Uterus (tissue), 4 donors: ENCODE measurements around the gene ARID3B. TPM values are rescaled to one million over a fixed set of nuclear protein-coding genes. Genes with fewer than 3 reads are reported as not detected.

ENCODE experiments used
- DNase-seq, 2 donors: peaks; one replicate each; pipeline ENCODE4 v3.0.0-alpha.2; 2019 to 2020
- H3K27ac ChIP-seq, 2 donors: fragments of 200-600 bp; sonication (generic); 1 replicate in 1 of 2; 2 replicates in 1 of 2; pipeline ENCODE4 v1.5.1; 2016 to 2018
- H3K27me3 ChIP-seq, 2 donors: fragments of 200-600 bp; sonication (generic); one replicate each; pipeline ENCODE4 v1.5.1; 2018 to 2019; ENCODE audit warnings: control low read depth in 1 of 2
- H3K36me3 ChIP-seq, 2 donors: fragments of 200-600 bp; sonication (generic); one replicate each; pipeline ENCODE4 v1.5.1; 2019; ENCODE audit warnings: control low read depth in 1 of 2
- H3K4me1 ChIP-seq, 2 donors: fragments of 200-600 bp; sonication (generic); one replicate each; pipeline ENCODE4 v1.5.1; 2018 to 2019; ENCODE audit warnings: control low read depth in 1 of 2
- H3K4me3 ChIP-seq, 2 donors: fragments of 200-600 bp; sonication (generic); 1 replicate in 1 of 2; 2 replicates in 1 of 2; pipeline ENCODE4 v1.5.1; 2018 to 2019; ENCODE audit warnings: mild to moderate bottlenecking in 1 of 2
- H3K9me3 ChIP-seq, 2 donors: fragments of 200-600 bp; sonication (generic); one replicate each; pipeline ENCODE4 v1.5.1; 2019; ENCODE audit warnings: control low read depth in 1 of 2
- POLR2A ChIP-seq, 2 donors: fragments of 450-650 bp; IDR thresholded peaks; one replicate each; pipeline ENCODE4 v1.6.1; 2016; ENCODE audit warnings: antibody characterized with exemption in 2 of 2, mild to moderate bottlenecking in 1 of 2, moderate library complexity in 1 of 2
- intact Hi-C: fragments of 100-400 bp; cut with DNase I; formaldehyde crosslinking; loops from one replicate; pipeline ENCODE4 v1.15.1; 2023; ENCODE audit warnings: low total_unique reads
- total RNA-seq, 4 donors: library from RNA; depleted of rRNA in 3 of 4; stranded (reverse); fragments of >200 nt in 3 of 4; gene quantifications; one replicate each; pipeline versions ENCODE4 v1.1.0 to v1.2.4, GENCODE V29; 2014 to 2023
- TF ChIP-seq, protein P1 (sequence below), 4 experiments: fragments of 200-600 bp in 2 of 4; fragments of 450-650 bp in 2 of 4; sonication (generic) in 2 of 4; IDR thresholded peaks; one replicate each; pipeline ENCODE4 v1.5.1; 2016 to 2019; ENCODE audit warnings: antibody characterized with exemption in 4 of 4, mild to moderate bottlenecking in 2 of 4, moderate library complexity in 1 of 4
- donor health status: DM: yes; HTN: yes; CAD: no.

The ARID3B gene
- total RNA-seq, 4 donors from 2014 or later = 1.5 to 8.8 (median 3.7) TPM

DNA sequence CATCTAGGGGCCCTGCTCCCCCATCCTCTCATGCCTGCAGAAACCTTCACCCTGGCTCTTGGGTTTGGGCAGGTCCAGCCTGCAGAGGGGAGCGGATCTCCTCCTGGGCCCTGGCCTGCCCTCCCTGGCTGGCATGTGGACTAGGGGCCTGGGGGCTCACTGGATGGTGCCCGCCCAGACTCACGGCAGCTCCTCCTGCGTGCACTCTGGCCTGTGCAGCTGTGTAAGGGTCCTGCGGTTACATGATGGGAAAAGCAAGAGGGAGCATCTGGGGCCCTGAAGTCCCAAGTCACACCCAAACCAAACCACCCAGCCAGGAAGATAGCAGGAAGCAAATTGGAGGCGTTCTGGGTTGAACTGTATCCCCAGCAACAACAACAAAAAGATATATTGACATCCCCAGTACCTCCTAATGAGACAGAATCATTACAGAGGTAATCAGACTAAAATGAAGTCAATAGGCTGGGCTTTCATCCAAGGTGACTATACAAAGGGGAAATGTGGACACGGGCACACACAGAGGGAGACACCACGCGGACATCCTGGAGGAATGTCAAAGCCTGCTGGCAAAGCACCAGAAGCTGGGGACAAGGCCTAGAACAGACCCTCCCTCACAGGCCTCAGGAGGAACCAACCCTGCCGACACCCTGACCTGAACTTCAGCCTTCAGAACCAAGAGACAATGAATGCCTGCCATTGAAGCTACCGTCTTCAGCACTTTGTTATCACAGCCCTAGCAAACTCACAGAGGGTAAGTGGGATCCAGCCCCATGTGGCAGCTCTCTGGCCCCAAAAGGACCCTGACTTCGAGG lies 64.2 kb downstream of the ARID3B start:
- Histone ChIP-seq H3K4me1 (no peaks in the 10 kb centered on the region), H3K4me3 (no peak overlapping the region), H3K27me3 (no peaks in the 10 kb centered on the region), H3K9me3 (no peaks in the 10 kb centered on the region), H3K27ac (no peak overlapping the region), H3K36me3 (no peaks in the 10 kb centered on the region)
- intact Hi-C loops = no loop called here
- no peak for DNase-seq
- TF ChIP-seq, protein P1, sequence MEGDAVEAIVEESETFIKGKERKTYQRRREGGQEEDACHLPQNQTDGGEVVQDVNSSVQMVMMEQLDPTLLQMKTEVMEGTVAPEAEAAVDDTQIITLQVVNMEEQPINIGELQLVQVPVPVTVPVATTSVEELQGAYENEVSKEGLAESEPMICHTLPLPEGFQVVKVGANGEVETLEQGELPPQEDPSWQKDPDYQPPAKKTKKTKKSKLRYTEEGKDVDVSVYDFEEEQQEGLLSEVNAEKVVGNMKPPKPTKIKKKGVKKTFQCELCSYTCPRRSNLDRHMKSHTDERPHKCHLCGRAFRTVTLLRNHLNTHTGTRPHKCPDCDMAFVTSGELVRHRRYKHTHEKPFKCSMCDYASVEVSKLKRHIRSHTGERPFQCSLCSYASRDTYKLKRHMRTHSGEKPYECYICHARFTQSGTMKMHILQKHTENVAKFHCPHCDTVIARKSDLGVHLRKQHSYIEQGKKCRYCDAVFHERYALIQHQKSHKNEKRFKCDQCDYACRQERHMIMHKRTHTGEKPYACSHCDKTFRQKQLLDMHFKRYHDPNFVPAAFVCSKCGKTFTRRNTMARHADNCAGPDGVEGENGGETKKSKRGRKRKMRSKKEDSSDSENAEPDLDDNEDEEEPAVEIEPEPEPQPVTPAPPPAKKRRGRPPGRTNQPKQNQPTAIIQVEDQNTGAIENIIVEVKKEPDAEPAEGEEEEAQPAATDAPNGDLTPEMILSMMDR (IDR thresholded peaks at IDR 0.05) = no peak
- TF ChIP-seq POLR2A (IDR thresholded peaks at IDR 0.05) = no peak

DNA sequence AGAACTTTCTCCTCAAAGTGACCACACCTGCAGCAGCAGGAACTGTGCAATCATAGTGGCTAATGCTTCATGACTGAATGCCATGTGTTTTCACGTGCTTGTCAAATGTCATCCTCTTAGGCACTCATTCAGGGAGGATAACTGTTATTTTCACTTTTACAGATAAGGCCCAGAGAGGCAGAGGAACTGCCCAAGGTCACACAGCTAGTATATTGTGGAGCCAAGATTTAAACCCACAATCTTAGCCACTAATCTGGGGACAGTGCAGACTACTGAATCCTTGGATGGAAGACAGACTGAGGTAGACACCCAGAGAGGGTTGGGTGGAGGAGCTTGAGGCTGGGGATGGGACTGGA lies 64.8 kb downstream of the ARID3B start:
- Histone ChIP-seq H3K27ac (no peak overlapping the region), H3K27me3 (no peaks in the 10 kb centered on the region), H3K4me1 (no peaks in the 10 kb centered on the region), H3K4me3 (no peak overlapping the region), H3K36me3 (no peaks in the 10 kb centered on the region), H3K9me3 (no peaks in the 10 kb centered on the region)
- no peak for TF ChIP-seq POLR2A (IDR thresholded peaks at IDR 0.05)
- TF ChIP-seq, protein P1 (IDR thresholded peaks at IDR 0.05) = no peak
- intact Hi-C loops = no loop called here
- no peak for DNase-seq

DNA sequence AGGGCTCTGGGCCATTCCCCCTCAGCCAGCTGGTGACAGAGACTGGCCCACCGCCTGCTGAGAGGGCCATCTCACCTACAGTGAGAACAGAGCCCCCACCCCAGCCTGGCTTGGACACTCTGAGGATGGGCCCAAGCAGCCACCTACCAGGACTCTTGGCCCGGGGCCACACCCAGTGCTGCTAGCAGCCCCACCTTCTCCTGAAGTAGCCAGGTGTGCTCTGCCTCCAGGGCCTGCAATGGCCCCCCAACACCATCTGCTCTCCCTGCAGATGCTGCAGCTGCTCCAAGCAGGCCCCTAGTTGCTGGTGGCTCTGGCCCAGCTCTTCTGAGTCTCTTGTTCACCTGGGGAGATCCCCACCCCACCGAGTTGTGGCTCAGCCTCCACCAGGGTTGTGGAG lies 67.8 kb downstream of the ARID3B start:
- DNase-seq = no peak
- H3K4me3 ChIP-seq = no peak overlapping the region
- no peaks in the 10 kb centered on the region for H3K27me3 ChIP-seq
- no peaks in the 10 kb centered on the region for H3K4me1 ChIP-seq
- H3K36me3 ChIP-seq = no peaks in the 10 kb centered on the region
- no peak overlapping the region for H3K27ac ChIP-seq
- intact Hi-C loops = no loop called here
- TF ChIP-seq, protein P1 (IDR thresholded peaks at IDR 0.05) = no peak
- no peak for TF ChIP-seq POLR2A (IDR thresholded peaks at IDR 0.05)
- H3K9me3 ChIP-seq = no peaks in the 10 kb centered on the region

DNA sequence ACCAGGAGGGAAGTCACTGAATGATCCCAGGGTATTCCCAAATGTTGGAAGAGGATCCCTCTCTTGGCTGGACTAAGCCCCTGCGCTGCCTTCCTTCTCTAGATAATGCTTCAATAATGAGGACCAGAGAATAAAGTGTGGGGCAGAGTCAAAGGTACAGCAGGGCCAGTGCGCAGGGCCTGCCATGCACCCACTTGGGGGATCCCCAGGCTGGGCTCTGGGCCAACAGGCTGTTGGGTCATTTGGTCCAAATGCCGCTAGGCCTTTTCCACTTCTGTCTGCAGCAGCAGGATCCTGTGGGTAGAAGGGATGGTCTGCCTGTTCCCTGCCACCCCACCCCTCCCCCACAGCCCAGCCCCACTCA lies 68.9 kb downstream of the ARID3B start:
- Histone ChIP-seq H3K4me3 (no peak overlapping the region), H3K27ac (no peak overlapping the region), H3K4me1 (no peaks in the 10 kb centered on the region), H3K36me3 (no peaks in the 10 kb centered on the region), H3K9me3 (no peaks in the 10 kb centered on the region), H3K27me3 (no peaks in the 10 kb centered on the region)
- TF ChIP-seq, protein P1 (IDR thresholded peaks at IDR 0.05) = no peak
- TF ChIP-seq POLR2A (IDR thresholded peaks at IDR 0.05) = no peak
- DNase-seq = no peak
- intact Hi-C loops = no loop called here

DNA sequence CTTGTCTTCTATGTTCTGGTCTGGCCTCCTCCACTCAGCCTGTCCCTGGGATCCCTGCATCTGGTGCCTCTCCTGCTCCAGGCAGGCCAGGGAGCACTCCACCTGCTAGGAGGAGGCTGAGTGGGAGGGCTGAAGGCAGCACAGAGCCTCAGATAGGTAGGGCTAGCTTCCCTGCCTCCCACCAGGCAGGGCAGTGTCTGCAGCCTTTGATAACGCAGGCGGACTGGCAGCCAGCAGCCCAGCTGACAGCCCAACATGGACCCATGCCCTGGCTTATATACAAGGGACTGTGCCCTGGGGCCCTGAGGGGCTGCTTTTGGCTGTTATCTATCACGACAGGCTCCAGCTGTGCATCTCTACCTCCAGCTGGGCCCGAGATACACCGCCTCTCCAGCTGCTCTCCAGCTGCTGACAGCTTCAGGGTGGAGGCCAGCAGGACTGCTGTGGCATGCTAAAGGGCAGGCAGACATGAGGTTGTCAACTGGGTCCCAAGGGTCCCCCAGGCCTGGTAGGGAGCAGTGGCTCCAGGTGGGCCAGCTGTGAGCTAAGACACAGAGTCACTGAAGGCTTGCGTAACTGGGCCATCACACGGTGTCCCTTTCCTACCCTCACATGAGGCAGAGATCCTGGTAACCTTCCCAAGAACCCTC lies 69.4 kb downstream of the ARID3B start:
- Histone ChIP-seq H3K4me1 (no peaks in the 10 kb centered on the region), H3K27ac (no peak overlapping the region), H3K27me3 (no peaks in the 10 kb centered on the region), H3K4me3 (no peak overlapping the region), H3K36me3 (no peaks in the 10 kb centered on the region), H3K9me3 (no peaks in the 10 kb centered on the region)
- intact Hi-C loops = no loop called here
- TF ChIP-seq, protein P1 (IDR thresholded peaks at IDR 0.05) = no peak
- no peak for TF ChIP-seq POLR2A (IDR thresholded peaks at IDR 0.05)
- no peak for DNase-seq
